NCI-H446 treated with DMSO at 0.1 percent for 48 hours (cell line): ENCODE results near the gene ATP8A2.

Experiments used
- DNase-seq: peaks from one replicate; lab custom pipeline; 2025; lab: John Stamatoyannopoulos, UW

ATP8A2 gene

DNA sequence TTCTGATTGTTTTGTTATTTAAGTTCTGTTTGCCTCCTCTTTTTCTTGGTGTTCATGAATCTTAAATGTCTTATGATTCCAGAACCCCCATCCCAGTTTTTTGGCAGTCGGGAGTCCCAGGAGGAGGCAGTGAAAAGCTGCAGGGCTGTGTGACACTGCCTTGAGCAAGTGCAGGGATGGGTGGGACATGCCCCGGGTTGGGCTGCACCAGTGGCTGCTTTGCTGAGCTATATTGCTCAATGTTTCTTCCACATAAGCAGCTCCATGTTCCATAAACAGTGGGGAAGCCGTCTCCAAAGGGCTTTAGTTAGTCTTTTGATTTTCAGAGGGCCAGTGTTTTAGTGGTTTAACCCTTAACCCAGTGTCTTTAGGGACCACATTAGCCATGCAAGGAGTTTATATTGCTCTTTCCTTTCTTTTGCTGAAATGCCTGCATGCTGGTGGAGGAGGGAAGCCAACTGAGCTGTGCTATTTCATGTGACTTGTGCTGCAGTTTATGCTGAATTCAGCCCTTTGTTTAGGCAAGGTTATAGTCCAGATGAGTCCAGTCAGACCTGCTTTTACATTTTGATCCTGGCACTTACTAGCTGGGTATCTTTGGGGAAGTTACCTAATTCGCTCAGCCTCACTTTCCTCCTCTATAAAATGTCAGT is 13.1 kb downstream of the ATP8A2 start:
- DNase-seq = no peak

DNA sequence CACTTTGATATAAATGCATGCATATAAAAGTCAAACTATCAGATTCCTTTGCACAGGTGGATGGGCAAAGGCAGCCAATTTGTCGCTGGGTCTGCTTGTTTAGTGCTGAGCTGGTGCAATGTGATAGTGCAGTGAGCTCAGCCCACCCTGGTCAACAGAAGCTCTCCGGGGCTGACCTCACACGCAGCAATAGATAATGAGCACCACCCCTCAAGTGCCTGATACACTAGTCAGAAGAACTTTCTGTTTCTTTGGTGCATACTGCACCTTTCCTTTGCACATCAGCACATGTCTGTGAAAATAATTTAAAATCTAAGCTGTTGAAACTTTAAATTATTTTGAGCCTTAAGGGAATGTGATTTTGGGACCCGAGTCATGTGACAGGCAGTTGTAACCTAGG is 20.2 kb downstream of the ATP8A2 start:
- no peak for DNase-seq

DNA sequence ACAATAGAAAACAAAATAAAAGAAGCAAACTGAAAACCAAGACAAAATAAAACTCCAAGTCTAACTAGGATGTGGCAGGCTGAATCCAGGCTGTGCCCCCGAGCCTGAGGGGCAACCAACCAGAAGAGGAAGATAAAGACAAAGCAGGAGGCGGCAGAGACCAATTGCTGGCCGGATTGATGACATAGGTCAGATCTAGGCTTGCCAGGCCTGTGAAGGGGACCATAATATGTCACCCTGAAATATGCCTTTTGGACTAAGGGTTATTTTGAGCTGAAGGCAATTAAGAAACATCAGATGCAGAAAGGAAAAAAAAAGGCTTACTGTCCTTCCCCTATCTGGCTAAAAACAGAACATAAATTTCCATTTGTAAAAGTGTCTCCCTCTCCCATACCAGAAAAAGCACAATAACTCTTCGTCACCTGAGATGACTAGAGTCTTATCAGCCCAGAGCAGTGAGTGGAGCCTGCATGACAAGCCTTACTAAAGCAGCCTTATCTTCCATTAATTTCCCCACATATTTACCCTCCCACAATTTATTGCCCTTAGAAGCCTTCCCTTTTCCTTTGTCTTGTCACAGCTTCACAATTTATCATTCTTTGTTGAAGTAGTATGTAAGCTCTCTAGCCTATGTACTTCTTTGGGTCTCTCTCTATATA is 22.8 kb downstream of the ATP8A2 start:
- DNase-seq = no peak

- no peak for DNase-seq
Observed at GRCh38 chr13:25397763-25398162, 26.0 kb downstream of the ATP8A2 start.

DNA sequence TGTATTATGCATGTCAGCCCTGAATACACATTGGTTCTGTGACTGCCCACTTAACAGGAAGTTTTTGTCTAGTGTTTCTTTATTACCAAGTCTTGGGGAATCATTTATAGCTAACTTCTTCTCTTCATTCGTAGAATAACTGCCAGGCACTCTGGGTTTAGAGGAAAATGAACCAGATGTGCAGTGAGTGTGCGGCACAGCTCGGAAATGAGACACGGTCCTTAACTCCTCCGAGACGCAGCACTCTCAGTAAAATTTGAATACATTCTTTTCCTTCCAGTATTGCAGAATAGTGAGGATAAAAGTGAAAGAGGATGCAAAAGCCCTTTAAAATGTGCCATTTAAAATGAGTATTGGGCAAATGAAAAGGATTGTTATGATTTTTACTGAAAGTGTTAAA is 29.2 kb downstream of the ATP8A2 start:
- DNase-seq = no peak

DNA sequence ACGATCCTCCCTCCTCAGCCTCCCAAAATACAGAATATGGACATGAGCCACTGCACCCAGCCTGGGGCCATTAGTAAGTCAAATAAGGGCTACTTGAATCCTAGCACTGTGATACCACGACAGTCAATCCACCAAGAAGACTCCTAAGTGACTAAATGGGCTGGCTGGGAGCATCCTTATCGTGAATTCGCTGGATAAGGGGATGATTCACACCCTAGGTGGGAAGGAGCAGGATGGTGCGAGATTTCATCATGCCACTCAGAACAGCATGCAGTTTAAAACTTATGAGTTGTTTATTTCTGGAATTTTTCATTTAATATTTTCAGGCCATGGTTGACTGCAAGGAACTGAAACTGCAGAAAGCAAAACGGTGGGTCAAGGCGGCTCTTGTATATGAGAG is 30.2 kb downstream of the ATP8A2 start:
- DNase-seq = no peak

- no peak for DNase-seq
Observed at GRCh38 chr13:25406377-25406776, 34.6 kb downstream of the ATP8A2 start.

- no peak for DNase-seq
Observed at GRCh38 chr13:25409938-25410337, 38.2 kb downstream of the ATP8A2 start.

GRCh38 chr13:25415241-25415640 is 43.5 kb downstream of the ATP8A2 start:
- DNase-seq = no peak

DNA sequence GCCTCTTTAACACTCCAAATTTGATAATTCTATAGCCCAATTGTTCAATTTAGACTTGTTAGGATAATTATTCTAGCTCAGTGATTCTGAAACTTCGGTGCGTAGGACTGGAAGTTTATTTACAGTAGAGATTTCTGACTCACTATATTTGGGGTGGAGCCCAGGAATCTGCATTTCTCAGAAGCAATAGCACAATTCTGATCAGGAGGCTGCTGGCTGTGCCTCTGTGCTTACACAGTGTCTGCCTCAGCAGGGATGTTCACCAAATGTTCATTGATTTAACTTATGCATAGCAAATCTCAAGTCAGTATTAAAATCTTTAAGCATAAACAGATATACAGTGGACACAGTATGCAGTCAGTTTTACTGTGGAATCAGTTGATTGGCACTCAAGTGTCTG is 45.8 kb downstream of the ATP8A2 start:
- DNase-seq = no peak

DNA sequence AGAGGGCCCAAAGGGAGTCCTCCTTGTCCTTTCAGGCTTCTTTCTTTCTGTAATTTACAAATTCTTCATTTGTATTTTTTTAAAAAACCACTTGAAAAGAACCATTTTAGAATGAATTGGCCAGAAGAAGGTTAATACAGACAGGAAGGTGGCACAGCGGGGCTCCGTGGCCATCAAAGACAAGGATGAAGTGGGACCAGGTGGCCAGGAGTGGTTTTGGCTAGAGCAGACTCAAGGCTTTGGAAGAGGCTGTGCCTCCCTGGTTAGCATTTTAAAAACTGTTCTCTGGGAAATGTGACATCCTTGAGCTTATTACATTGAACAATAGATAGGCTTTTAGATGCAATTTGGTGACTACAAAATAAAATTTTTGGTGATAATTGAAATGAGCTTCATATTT is 48.4 kb downstream of the ATP8A2 start:
- DNase-seq = no peak

DNA sequence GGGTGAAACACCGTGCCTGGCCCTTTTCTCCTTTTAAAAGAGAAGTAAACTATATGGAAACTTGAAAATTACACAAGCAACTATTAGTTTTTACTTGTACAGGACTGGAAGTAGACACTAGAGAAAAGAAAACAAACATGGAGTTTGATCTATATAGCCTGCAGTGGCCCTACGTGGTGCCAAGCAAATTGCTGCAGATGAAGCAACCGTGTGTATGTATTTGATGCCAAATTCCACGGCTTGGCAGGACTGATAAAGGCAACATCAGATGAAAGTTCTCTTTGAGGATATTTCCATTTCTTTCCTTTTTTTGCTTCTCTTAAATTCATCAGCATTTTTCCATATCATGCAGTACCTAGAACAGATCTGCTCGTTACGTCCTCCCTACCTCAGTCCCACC is 49.8 kb downstream of the ATP8A2 start:
- DNase-seq = no peak

DNA sequence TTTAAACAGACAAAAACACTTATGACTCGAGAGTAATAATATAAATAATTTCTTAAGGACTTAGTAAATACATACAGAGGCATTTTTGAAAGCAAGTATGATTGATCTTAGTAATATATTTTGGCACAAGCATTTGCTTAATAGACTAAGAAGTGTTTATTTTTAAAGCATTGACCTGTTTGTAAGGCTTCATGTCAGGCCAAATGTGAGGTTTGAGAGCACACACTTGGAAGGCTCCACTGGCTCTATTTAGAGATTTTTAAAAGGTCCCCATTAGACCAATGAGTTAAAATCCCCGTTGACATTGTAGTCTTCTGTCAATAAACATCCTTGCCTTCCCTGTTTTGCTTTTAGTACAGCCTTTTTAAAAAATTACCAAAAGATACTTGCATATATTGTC is 50.4 kb downstream of the ATP8A2 start:
- DNase-seq = no peak

GRCh38 chr13:25423831-25424230 is 52.1 kb downstream of the ATP8A2 start:
- no peak for DNase-seq

- DNase-seq = no peak
Observed at GRCh38 chr13:25429466-25429865, 57.7 kb downstream of the ATP8A2 start.

- no peak for DNase-seq
Observed at GRCh38 chr13:25432691-25433090, 60.9 kb downstream of the ATP8A2 start.

DNA sequence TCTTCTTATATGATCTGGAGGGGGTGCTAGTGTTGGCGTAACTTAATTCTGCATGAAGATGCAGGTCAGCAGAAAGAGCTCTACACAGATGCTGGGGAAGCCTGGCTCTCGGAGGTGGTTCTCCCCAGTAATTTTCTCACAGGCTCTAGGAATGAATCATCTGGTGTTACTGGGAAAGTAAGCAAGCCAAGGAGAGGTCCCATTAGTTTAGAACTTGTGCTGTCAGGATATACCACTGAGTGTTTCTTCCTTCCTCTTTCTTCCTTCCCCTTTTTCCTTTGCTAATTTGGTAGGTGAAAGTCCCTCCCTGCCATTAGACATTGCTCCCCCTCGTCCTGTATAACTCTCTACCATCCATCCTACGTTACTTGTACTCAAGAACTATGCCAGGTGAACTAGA is 68.3 kb downstream of the ATP8A2 start:
- no peak for DNase-seq

- DNase-seq = no peak
Observed at GRCh38 chr13:25446261-25446660, 74.5 kb downstream of the ATP8A2 start.

DNA sequence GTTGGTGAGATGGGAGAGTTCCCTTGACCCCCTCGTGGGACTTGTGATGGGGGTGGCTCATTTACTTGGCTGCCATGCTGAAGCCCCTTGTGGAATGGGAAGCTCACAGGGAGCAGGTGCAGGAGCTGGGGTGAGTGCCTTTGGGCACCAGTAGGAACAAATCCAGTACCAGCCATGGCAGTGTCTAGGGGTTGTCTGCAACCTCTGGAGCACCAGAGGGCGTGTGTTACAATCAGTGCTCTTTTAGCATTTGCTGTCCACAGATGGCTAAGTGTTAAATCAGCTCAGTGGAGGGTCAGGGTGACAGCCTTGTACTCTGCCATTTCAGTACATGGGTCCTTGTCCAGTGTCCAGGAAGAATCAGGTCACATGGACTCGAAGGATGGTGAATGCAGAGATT is 75.6 kb downstream of the ATP8A2 start:
- no peak for DNase-seq

GRCh38 chr13:25453850-25454365 is 82.1 kb downstream of the ATP8A2 start:
- no peak for DNase-seq

- DNase-seq = no peak
Observed at GRCh38 chr13:25455146-25455545, 83.4 kb downstream of the ATP8A2 start.

- no peak for DNase-seq
Observed at GRCh38 chr13:25457566-25457965, 85.8 kb downstream of the ATP8A2 start.

DNA sequence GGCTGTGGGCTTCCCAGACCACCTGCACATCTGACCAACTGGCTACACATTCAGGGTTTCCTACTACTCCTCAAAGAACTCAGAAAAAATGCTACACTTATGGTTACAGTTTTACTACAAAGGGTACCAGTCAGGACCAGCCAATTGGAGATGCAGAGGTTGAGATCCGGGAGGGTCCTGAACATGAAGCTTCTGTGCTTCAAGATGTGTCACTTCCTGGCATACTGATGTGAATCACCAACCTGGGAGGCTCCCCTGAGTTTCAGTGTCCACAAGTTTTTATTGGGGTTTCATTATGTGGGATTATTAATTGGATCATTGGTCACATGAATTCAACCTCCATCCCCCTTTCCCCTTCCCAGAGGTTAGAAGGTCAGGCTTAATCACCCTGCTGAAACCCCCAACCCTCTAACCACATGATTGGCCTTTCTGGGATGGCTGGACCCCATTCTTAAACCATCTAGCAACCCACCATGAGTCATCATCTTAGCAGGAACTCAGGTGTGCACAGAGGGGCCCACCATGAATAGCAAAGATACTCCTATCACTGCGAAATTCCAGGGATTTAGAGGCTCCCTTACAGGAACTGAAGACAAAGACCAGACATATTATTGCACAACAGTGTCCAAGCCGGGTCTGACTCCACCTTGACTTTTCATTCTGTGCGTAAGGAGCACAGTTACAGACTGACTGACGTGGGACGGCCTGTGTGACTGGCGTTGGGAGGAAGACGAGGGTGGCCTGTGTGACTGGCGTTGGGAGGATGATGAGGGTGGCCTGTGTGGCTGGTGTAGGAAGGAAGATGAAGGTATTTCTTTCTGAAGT is 90.7 kb downstream of the ATP8A2 start:
- DNase-seq = no peak
